ENCODE data around the gene ATP8A2.

Gene ATP8A2

GRCh38 chr13:25988661-25989060, 616.9 kb downstream of the ATP8A2 start:
- in situ Hi-C loops (cut with HindIII; ENCODE audit: low sequenced_read_pairs) = no loop called here

GRCh38 chr13:25990801-25991200, 619.0 kb downstream of the ATP8A2 start:
- in situ Hi-C loops (cut with HindIII; ENCODE audit: low sequenced_read_pairs) = no loop called here
- TF ChIP-seq CTCF (IDR thresholded peaks at IDR 0.05; ENCODE audit: low read depth, low read length) = no peak
- no peak overlapping the region for H3K4me3 ChIP-seq (ENCODE audit: low read depth, low read length)
- DNase-seq (ENCODE audit: low read depth, low spot score) = no peak

More at GRCh38 chr13:25988661-25989060, 616.9 kb downstream of the ATP8A2 start:
- TF ChIP-seq CTCF (IDR thresholded peaks at IDR 0.05; ENCODE audit: low read depth, low read length) = no peak
- DNase-seq (ENCODE audit: low read depth, low spot score) = peak; percentile 37
- H3K4me3 ChIP-seq (ENCODE audit: low read depth, low read length) = no peak overlapping the region

DNA sequence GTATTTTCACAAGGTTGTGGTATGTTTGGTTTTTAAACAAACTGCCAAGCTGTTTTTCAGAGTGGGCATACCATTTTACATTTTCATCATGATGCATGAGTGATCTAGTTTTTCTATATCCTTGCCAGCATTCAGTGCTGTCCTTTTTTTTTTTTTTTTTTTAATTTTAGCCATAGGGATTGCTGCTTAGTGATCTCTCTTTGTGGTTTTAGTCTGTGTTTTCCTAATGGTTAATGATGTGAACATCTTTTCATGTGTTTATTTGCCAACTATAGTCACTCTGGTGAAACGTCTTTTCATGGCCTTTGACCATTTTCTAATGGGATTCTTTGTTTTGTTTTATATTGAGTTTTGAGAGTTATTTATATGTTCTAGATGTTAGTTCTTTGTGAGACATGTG, 620.3 kb downstream of the ATP8A2 start:
- no peak for DNase-seq (ENCODE audit: low read depth, low spot score)
- in situ Hi-C loops (cut with HindIII; ENCODE audit: low sequenced_read_pairs) = no loop called here
- no peak overlapping the region for H3K4me3 ChIP-seq (ENCODE audit: low read depth, low read length)
- TF ChIP-seq CTCF (IDR thresholded peaks at IDR 0.05; ENCODE audit: low read depth, low read length) = no peak

DNA sequence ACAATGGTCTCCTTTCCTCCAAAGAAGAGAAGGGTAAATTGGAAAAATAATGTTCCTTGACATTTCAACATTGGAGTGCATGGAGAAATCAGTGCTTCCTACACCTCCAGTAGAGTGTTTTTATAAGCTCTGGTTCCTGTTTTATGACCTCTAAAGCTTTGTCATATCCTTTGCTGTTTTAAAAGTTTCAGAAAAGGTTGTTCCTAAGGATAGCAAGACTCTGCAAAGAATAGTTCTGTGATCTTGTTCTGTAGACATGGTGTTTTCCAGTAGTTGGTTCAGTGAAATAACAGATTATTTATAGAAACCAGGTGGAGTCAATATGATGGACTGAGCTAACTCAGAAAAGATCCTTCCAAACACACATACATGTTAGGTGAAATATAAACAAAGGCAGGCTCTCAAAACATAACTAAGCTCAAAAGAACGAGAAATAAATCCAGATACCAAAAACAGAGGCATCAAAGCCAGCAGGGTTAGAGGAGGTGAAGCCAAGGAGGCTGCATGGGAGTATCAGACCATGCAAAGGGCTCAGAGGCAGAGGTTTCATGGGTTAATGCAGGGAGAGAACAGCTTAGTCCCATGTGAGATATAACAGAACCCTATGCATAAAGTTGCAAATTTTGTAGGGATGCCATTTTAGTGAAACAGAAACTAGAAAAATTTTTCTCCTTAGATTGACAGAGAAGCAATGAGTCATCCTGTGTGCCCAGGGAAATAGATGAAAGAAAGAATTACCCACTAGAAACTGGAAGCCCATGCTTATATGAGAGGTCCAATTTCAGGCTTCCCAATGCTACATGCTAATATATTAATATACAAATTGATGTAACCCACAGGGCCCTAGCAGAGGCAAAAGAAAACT, 635.7 kb downstream of the ATP8A2 start:
- DNase-seq (ENCODE audit: low read depth, low spot score) = no peak

GRCh38 chr13:26010487-26011207, 638.9 kb downstream of the ATP8A2 start:
- no peak for TF ChIP-seq CTCF (IDR thresholded peaks at IDR 0.05; ENCODE audit: low read depth, low read length)
- in situ Hi-C loops (cut with HindIII; ENCODE audit: low sequenced_read_pairs) = no loop called here
- no peak overlapping the region for H3K4me3 ChIP-seq (ENCODE audit: low read depth, low read length)
- no peak for DNase-seq (ENCODE audit: low read depth, low spot score)

More for the DNA sequence above, 635.7 kb downstream of the ATP8A2 start:
- TF ChIP-seq CTCF (IDR thresholded peaks at IDR 0.05; ENCODE audit: low read depth, low read length) = no peak
- no peak overlapping the region for H3K4me3 ChIP-seq (ENCODE audit: low read depth, low read length)
- in situ Hi-C loops (cut with HindIII; ENCODE audit: low sequenced_read_pairs) = no loop called here

GRCh38 chr13:26011208-26011573, 639.4 kb downstream of the ATP8A2 start:
- in situ Hi-C loops (cut with HindIII; ENCODE audit: low sequenced_read_pairs) = no loop called here
- no peak for DNase-seq (ENCODE audit: low read depth, low spot score)
- TF ChIP-seq CTCF (IDR thresholded peaks at IDR 0.05; ENCODE audit: low read depth, low read length) = no peak
- H3K4me3 ChIP-seq (ENCODE audit: low read depth, low read length) = no peak overlapping the region
